Colonic mucosa (tissue), 4 donors: ENCODE data around the gene GDE1. TPM values are rescaled to one million over a fixed set of nuclear protein-coding genes. Genes with fewer than 3 reads are reported as not detected.

Source experiments
- DNase-seq: peaks from one replicate; pipeline ENCODE4 v3.0.0-alpha.2; 2020
- H3K27ac ChIP-seq: fragments of 200-600 bp; one replicate; pipeline ENCODE4 v1.8.0; 2021
- H3K27me3 ChIP-seq: fragments of 200-600 bp; one replicate; pipeline ENCODE4 v1.8.0; 2021
- H3K36me3 ChIP-seq: fragments of 200-600 bp; one replicate; pipeline ENCODE4 v1.8.0; 2021
- H3K4me1 ChIP-seq: fragments of 200-600 bp; one replicate; pipeline ENCODE4 v1.8.0; 2021; ENCODE audit warnings: mild to moderate bottlenecking
- H3K4me3 ChIP-seq: fragments of 200-600 bp; one replicate; pipeline ENCODE4 v1.8.0; 2021
- H3K9ac ChIP-seq, 2 donors: one replicate each; pipeline ENCODE4 v1.7.0; 2013; ENCODE audit warnings: control low read depth in 2 of 2, low read depth in 2 of 2, low read length in 2 of 2
- H3K9me3 ChIP-seq: fragments of 200-600 bp; one replicate; pipeline ENCODE4 v1.8.0; 2021
- intact Hi-C: fragments of 100-400 bp; cut with DNase I; formaldehyde crosslinking; loops from one replicate; pipeline ENCODE4 v1.14.1; 2022
- total RNA-seq, 2 donors: library from RNA; stranded (reverse); fragmentation: NEBNext Ultra II Directional in 1 of 2; extraction: Animal tissue kit (Norgen Biotek cat#: 25700) in 1 of 2; gene quantifications; one replicate each; pipeline ENCODE4 v1.2.1, GENCODE V29; 2021
- TF ChIP-seq, protein P1 (sequence below): fragments of 200-600 bp; IDR thresholded peaks from one replicate; pipeline ENCODE4 v1.8.0; 2022; ENCODE audit warnings: antibody characterized with exemption, mild to moderate bottlenecking
- donor health status: healthy.
- donor health status: DM: no; HTN: no; CAD: no.
- donor health status: DM: no; HTN: no; CAD: no.

The GDE1 gene
- total RNA-seq, 2 donors from 2014 or later, result 81.6 to 128 TPM

DNA sequence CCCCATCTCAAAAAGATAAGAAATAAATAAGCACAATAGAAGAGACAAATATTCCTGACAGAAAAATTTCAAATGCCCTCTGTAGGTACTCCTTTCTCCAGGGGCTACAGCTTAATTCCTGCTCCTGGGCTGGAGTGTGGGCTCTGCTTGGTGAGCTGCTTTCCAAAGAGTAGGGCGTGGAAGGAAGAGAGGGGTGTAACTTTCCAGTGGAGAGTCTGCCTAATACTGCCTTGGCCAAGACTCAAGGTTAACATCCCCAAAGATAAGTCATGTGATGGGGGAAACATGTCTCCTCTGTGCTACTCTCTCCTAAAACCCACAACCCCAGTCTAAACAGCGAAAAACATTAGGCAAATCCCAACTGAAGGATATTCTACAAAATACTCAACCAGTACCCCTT, 61.5 kb downstream of the GDE1 start:
- Histone ChIP-seq H3K4me1 (no peaks in the 10 kb centered on the region), H3K27ac (no peak overlapping the region), H3K27me3 (no peaks in the 10 kb centered on the region), H3K36me3 (no peaks in the 10 kb centered on the region), H3K9ac (no peak overlapping the region), H3K9me3 (no peaks in the 10 kb centered on the region), H3K4me3 (no peak overlapping the region)
- TF ChIP-seq, protein P1, sequence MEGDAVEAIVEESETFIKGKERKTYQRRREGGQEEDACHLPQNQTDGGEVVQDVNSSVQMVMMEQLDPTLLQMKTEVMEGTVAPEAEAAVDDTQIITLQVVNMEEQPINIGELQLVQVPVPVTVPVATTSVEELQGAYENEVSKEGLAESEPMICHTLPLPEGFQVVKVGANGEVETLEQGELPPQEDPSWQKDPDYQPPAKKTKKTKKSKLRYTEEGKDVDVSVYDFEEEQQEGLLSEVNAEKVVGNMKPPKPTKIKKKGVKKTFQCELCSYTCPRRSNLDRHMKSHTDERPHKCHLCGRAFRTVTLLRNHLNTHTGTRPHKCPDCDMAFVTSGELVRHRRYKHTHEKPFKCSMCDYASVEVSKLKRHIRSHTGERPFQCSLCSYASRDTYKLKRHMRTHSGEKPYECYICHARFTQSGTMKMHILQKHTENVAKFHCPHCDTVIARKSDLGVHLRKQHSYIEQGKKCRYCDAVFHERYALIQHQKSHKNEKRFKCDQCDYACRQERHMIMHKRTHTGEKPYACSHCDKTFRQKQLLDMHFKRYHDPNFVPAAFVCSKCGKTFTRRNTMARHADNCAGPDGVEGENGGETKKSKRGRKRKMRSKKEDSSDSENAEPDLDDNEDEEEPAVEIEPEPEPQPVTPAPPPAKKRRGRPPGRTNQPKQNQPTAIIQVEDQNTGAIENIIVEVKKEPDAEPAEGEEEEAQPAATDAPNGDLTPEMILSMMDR, result no peak
- no peak for DNase-seq
- intact Hi-C loops, result no loop called here

- Histone ChIP-seq H3K36me3 (no peaks in the 10 kb centered on the region), H3K9ac (no peak overlapping the region), H3K27ac (no peak overlapping the region), H3K27me3 (no peaks in the 10 kb centered on the region), H3K9me3 (no peaks in the 10 kb centered on the region), H3K4me3 (no peak overlapping the region), H3K4me1 (no peaks in the 10 kb centered on the region)
- intact Hi-C loops, result no loop called here
- TF ChIP-seq, protein P1, result no peak
- DNase-seq, result no peak
Observed at GRCh38 chr16:19458722-19459379, 63.0 kb downstream of the GDE1 start.

Other genes with a start within 250 kb of the GDE1 start
- gene CLEC19A, start 236.4 kb downstream of the GDE1 start, total RNA-seq, result not detected
- 100 to 1,000 TPM in 1 of 2 donors, 10 to 100 TPM in 1; 54.5 to 113 TPM for gene TMC5, start 104.2 kb downstream of the GDE1 start, total RNA-seq
- gene CCP110, start 1.8 kb upstream of the GDE1 start, total RNA-seq, result 10 to 100 TPM in 1 of 2 donors, 1 to 10 TPM in 1; 8.2 to 11.1 TPM
- 10 to 100 TPM; 38.0 to 43.7 TPM for gene VPS35L, start 33.6 kb upstream of the GDE1 start, total RNA-seq
- gene KNOP1, start 196.1 kb upstream of the GDE1 start, total RNA-seq, result 10 to 100 TPM; 14.2 to 28.0 TPM
- 10 to 100 TPM; 13.1 to 13.2 TPM for gene IQCK, start 196.2 kb upstream of the GDE1 start, total RNA-seq